Measurements from ENCODE around the gene TRANK1.

- TF ChIP-seq SUZ12 (IDR thresholded peaks at IDR 0.05; ENCODE audit: extremely low read depth, insufficient read depth, insufficient read length): no peak
- no peak for TF ChIP-seq YY1 (IDR thresholded peaks at IDR 0.05; ENCODE audit: insufficient read depth, insufficient read length)
Measured at GRCh38 chr3:36840453-36840921, 104.4 kb downstream of the TRANK1 start.

Data from NT2/D1 (cell line).